HFF-Myc (cell line): Measurements from ENCODE around the gene NTM.

ENCODE experiments used
- DNase-seq: peaks from one replicate; pipeline ENCODE4 v3.0.0-alpha.2; 2011; ENCODE audit warnings: low read depth; ENCODE audit errors: extremely low read depth
- H3K4me3 ChIP-seq: replicated peaks from 2 replicates; pipeline ENCODE4 v1.5.1; 2011; ENCODE audit warnings: low read depth, mild to moderate bottlenecking, control low read depth, low read length
- TF ChIP-seq, protein P1 (sequence below): IDR thresholded peaks from 2 replicates; pipeline ENCODE4 v1.5.1; 2012; ENCODE audit warnings: mild to moderate bottlenecking, low read depth, low read length, control low read depth; ENCODE audit errors: missing control alignments

Gene NTM

DNA sequence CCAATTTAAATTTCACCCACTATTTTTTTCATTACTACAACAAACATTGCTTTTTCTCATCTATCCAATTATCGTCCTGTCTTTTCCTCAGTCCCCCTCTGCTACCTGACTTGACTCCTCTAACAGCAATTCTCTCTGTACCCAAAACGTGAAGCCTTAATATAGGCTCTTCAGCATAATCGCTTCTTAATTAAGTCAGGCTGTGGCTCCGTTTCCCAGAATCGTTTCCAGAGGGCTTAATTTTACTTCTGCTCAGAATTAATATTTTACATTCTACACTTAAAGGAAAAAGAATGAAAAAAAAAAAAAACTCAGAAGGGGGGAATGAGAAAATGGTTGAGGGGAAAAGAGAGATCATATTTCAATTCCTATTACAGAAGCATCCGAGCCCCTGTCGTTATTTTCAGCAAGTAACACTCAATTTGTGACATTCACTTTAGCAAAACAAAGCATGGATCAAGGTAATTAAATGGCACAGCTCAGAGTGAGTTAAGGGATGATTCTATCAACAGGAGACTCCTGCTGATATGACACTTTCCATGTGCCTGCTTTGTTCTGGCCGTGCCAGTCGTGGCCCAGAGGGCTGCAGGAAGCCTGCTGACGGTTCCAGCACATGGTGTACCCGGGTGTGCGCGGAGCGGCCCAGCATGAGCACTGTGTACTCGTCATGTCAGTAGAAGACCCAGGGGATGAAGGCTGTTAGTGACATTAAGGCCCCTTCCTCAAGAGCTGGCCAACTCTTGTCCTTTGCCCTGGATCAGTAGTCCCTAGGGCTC, 272.5 kb downstream of the NTM start:
- no peak overlapping the region for H3K4me3 ChIP-seq
- TF ChIP-seq, protein P1, sequence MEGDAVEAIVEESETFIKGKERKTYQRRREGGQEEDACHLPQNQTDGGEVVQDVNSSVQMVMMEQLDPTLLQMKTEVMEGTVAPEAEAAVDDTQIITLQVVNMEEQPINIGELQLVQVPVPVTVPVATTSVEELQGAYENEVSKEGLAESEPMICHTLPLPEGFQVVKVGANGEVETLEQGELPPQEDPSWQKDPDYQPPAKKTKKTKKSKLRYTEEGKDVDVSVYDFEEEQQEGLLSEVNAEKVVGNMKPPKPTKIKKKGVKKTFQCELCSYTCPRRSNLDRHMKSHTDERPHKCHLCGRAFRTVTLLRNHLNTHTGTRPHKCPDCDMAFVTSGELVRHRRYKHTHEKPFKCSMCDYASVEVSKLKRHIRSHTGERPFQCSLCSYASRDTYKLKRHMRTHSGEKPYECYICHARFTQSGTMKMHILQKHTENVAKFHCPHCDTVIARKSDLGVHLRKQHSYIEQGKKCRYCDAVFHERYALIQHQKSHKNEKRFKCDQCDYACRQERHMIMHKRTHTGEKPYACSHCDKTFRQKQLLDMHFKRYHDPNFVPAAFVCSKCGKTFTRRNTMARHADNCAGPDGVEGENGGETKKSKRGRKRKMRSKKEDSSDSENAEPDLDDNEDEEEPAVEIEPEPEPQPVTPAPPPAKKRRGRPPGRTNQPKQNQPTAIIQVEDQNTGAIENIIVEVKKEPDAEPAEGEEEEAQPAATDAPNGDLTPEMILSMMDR = no peak
- no peak for DNase-seq

DNA sequence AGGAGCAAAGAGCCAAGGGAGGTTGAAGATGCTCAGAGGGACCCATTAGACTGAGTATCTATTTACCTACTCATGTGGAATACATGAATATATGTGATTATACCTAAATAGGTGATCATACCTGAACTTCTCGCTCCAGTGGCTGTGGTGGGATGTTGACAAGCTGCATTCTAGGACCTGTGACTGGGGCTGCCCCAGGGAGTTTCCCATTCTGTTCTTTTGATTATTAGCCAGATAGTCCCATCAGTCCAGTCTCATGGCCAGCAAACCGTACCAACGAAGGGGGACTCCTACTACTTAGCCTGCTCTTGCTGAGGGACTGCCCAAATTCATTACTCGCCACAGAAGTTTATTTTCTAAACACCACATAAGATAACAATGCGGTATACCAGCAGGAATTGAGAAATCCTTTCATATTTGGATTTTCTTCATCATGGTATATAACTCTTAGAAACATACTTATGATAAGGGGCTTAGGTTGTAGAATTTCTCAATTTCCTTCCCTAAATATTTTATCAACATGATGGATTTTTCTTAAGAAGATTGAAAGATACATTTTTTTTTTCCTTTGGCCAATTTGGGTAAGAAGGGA, 273.9 kb downstream of the NTM start:
- TF ChIP-seq, protein P1 = no peak
- DNase-seq = no peak
- H3K4me3 ChIP-seq = no peak overlapping the region

DNA sequence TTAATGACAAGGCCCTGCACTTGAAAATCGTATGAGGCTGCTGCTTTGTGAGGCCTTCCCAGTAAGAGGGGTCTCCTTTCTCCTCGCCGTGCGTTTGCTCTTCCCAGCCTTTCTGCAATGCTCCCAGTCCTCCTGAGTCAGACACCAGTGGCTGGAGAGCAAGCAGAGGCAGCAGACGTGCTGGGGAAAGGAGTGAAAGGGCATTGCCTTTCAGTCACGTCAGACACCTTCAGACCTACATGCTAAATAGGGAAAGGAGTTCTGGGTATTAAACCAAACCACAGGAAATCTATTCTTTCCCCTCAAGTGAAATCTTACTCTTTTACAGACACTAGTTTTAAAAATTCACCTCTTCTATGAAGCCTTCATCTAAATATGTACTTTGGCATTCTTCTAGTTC, 274.8 kb downstream of the NTM start:
- H3K4me3 ChIP-seq = no peak overlapping the region
- TF ChIP-seq, protein P1 = no peak
- DNase-seq = no peak

DNA sequence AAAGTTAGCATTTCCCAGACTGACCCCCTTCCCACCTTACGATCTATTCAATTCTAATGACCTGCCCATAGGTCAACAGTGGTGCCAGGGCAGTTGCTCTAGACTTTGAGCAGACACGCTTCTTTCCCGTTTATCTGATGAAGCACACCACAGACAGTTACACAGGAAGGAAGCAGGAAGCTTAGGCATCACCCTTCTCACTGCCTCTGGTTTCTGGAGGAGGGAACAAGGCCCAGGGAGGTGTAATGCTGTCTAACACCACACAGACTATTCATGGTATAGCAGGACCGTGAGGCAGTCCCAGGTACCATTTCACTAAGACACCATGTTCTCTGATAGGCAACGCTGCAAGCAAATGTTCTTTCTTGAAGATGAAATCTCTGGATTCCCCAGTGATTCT, 279.4 kb downstream of the NTM start:
- TF ChIP-seq, protein P1 = no peak
- no peak overlapping the region for H3K4me3 ChIP-seq

DNA sequence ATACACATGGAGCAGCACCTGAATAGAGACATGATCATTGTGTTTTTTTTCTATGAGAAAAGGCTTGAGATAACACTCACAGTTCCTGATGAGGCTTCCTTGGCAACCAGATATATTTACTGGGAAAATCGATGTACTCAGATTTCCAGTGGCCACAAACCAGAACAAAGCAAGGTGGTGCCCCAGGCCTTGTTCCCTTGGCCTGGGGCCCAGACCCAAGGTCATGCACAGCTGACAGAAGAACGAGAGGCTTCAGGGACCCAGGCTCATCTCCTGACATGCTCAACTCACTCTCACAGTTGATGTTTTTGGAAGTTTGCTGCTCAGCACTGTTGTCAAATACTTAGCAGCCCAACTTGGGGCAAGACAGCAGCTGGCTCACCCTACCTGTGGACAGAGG, 281.8 kb downstream of the NTM start:
- TF ChIP-seq, protein P1 = no peak
- H3K4me3 ChIP-seq = no peak overlapping the region
- no peak for DNase-seq

More for the DNA sequence above, 279.4 kb downstream of the NTM start:
- DNase-seq = no peak

DNA sequence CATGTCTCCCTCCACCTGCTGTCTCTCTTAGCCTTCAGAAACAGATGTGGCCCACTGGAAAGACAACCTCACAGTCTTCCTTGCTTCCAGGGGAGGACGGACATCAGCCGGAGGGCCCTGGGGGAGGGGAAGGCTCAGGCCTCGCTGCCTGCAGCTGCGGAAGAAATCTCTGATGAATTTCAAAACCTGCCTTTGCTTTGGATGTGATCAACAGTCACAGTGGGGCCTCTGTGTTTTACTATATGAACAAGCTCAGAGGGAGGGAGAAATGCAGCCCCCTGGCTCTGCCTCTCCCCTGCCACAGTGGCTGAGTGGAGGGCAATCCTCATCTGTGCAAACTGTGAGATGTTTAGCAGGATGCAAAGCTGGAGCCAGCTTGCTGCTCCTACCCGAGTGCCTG, 282.8 kb downstream of the NTM start:
- H3K4me3 ChIP-seq = no peak overlapping the region
- TF ChIP-seq, protein P1 = no peak
- no peak for DNase-seq
